D721Med (cell line): ENCODE data around the gene NTRK2.

Source experiments
- DNase-seq: peaks from one replicate; pipeline ENCODE4 v3.0.0; 2011; ENCODE audit warnings: low spot score; ENCODE audit not compliant: insufficient read length
- FAIRE-seq: peaks from 2 replicates; lab custom pipeline; 2011; peaks lifted over from hg19 to GRCh38; lab: Jason Lieb, UNC
- TF ChIP-seq, protein P1 (sequence below): IDR thresholded peaks from 2 replicates; pipeline ENCODE4 v1.5.1; 2012; ENCODE audit warnings: mild to moderate bottlenecking, control low read depth; ENCODE audit not compliant: insufficient read depth; ENCODE audit errors: missing control alignments

Gene NTRK2

DNA sequence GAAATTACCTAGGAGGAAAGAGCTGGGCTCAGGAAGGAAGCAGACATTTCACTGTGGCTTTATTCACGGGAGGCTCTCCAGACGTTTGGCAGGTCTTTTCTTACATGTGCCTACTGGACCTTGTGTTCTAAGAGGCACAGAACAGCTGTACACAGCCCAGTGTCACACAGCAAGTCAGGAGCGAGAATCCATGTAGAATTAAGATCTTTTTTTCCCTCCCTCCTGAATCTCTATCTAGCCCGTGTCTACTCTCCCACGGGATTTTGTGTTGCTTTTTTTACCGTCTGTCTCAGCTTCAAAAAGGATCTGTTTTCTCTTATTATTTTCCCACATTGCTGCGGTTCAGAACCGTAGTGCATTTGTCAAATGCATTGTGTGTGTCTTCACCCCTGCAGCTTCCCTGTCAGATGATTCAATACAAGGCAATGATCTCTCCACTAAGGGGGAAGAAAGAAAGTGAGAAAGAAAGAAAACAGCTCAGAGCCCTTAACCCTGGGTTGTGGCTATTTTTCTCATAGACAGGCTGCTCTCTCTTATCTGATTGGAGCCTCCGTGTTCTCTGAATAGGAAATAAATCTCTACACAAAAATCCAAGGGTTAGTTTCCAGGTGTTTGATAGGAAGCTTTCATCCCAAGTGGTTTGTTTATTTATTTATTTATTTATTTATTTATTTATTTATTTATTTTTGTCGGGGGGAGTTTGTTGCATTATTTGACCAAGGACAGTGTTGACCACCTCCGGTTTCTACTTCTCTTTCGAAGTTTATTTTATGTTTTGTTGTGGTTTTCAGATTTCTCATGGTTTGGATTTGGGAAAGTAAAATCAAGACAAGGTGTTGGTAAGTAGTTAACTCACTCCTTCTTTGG is 191.0 kb downstream of the NTRK2 start:
- no peak for FAIRE-seq
- DNase-seq: no peak

DNA sequence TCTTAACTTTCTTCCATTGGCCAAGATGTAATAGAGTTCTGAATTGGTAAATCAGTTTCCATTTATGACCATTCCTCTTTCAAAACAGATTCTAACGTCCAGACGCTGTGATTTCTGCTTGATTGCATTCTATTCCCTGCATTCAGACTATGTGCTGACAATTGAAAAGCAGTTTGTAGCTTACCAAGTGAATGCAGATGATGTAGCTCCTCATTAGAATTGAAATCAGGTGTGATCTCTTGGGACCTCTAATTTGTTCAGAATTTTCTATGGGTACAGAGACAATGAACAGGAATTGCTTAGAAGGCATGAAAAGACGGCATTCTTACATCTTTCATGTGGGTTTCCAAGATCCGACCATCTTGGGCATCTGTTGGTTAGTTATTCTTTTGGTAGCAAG is 191.9 kb downstream of the NTRK2 start:
- no peak for FAIRE-seq
- TF ChIP-seq, protein P1, sequence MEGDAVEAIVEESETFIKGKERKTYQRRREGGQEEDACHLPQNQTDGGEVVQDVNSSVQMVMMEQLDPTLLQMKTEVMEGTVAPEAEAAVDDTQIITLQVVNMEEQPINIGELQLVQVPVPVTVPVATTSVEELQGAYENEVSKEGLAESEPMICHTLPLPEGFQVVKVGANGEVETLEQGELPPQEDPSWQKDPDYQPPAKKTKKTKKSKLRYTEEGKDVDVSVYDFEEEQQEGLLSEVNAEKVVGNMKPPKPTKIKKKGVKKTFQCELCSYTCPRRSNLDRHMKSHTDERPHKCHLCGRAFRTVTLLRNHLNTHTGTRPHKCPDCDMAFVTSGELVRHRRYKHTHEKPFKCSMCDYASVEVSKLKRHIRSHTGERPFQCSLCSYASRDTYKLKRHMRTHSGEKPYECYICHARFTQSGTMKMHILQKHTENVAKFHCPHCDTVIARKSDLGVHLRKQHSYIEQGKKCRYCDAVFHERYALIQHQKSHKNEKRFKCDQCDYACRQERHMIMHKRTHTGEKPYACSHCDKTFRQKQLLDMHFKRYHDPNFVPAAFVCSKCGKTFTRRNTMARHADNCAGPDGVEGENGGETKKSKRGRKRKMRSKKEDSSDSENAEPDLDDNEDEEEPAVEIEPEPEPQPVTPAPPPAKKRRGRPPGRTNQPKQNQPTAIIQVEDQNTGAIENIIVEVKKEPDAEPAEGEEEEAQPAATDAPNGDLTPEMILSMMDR: no peak
- no peak for DNase-seq

More for the DNA sequence above, 191.0 kb downstream of the NTRK2 start:
- TF ChIP-seq, protein P1: no peak

DNA sequence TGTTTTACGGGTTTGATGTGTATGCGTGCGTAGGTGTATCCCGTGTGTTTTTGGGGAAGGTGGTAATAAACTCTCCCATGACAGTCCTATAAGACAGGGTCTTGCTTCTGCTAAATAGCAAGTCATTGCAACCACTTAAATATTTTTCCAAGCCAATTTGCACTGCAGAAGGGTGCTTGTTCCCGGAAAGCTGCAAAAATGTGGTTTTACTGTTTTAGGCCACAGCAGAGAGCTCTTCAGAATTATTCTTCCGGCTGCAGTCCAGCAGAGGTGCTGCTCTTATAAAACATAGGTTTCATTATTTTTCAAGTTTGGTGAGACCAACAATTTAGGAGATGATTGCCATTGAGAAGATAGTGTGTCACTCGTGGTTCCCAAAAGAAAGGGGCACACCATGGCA is 192.8 kb downstream of the NTRK2 start:
- FAIRE-seq (no peak), DNase-seq (no peak)
- TF ChIP-seq, protein P1: no peak

DNA sequence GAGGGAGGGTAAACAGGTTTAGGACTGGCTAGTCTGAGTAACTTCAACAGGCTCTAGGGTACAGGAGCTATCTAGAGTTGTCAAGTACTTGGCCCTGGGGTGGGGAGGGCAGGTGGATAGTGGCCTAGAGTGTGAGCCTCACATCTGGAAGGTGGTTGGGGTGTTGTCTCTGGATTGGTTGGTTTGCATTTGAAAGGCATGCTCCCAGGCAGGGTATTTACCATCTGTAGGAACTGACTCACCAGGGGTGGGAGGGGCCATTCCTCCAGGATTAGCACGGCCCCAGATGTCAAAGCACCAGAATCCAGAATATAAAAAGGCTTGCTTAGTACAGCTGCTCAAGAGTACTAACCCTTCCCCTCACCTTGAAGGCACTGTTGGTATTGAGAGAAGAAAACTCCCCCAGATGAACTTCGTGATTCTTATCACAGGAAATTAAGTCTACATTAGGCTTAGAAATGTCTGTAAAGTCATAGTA is 193.3 kb downstream of the NTRK2 start:
- TF ChIP-seq, protein P1: no peak
- DNase-seq (no peak), FAIRE-seq (no peak)

DNA sequence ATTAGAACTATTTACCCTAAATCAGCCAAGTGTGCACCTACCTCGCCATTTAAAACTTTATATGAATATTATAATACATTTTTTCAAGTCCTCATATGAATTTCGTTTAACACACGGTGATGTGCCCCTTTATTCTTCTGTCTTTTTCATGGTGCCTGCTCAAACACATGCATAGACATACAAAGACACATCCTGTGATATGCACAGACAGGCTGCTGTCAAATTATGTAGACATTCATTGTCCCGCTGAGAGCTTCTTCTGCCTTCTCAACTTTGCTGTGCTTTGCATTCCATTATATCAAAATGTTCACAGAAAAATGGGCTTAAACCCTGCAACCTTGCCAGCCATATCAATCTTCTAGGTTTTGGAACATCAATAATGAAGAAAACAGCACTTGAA is 193.8 kb downstream of the NTRK2 start:
- TF ChIP-seq, protein P1: no peak
- no peak for DNase-seq
- FAIRE-seq: no peak

DNA sequence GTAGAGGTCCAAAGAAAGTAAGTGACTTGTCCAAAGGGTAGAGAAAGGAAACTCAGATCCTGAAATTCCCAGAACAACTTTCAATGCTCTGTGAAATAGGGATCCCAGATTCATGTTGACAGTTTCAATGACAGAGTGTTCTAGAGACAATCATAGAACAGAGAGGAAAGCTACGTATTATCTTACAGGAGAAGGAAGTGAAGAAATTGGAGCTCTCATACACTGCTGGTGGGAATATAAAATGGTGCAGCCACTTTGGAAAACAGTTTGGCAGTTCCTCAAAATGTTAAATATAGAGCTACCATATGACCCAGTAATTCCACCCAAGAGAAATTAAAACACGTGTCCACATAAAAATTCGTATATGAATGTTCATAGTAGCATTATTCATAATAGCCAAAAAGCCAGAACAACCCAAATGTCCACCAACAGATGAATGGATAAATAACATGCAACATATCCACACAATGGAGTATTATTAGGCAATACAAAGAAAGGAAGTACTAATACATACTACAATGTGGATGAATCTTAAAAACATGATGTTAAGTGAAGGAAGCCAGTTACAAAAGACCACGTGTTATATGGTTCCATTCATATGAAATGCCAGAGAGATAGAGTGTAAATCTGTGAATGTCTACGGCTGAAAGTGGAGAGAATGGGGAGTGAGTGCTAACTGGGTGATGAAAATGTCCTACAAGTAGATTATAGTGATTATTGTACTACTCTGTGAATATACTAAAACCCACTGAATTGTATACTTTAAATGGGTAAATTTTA is 197.1 kb downstream of the NTRK2 start:
- TF ChIP-seq, protein P1: no peak
- no peak for FAIRE-seq

More for the DNA sequence above, 197.1 kb downstream of the NTRK2 start:
- DNase-seq: no peak
